ENCODE results near the gene KCNE2.

KCNE2 gene

GRCh38 chr21:34363733-34364132 is at the start of gene KCNE2:
Gene KCNE2, plus strand, starts transcription at chr21:34364006. Its CDS starts 6,473 bp downstream, at chr21:34370479.
- DNase-seq = no peak

- DNase-seq = no peak
These were observed 44.2 kb upstream of the KCNE2 start for GRCh38 chr21:34319585-34319984.

- no peak for DNase-seq
These were observed 43.8 kb upstream of the KCNE2 start for GRCh38 chr21:34320011-34320410.

- no peak for DNase-seq
These were observed 33.8 kb upstream of the KCNE2 start for GRCh38 chr21:34330055-34330454.

- no peak for DNase-seq
These were observed 32.1 kb upstream of the KCNE2 start for GRCh38 chr21:34331726-34332125.

- DNase-seq = no peak
These were observed 31.5 kb upstream of the KCNE2 start for GRCh38 chr21:34332347-34332746.

GRCh38 chr21:34333121-34333739 is 30.6 kb upstream of the KCNE2 start:
- no peak for DNase-seq

- no peak for DNase-seq
These were observed 28.5 kb upstream of the KCNE2 start for GRCh38 chr21:34335316-34335715.

GRCh38 chr21:34336245-34336644 is 27.6 kb upstream of the KCNE2 start:
- DNase-seq = no peak

GRCh38 chr21:34336756-34337391 is 26.9 kb upstream of the KCNE2 start:
- DNase-seq = no peak

- no peak for DNase-seq
These were observed 26.1 kb upstream of the KCNE2 start for GRCh38 chr21:34337741-34338140.

- DNase-seq = no peak
These were observed 25.6 kb upstream of the KCNE2 start for GRCh38 chr21:34338226-34338625.

GRCh38 chr21:34340061-34340460 is 23.7 kb upstream of the KCNE2 start:
- no peak for DNase-seq

GRCh38 chr21:34342476-34342875 is 21.3 kb upstream of the KCNE2 start:
- no peak for DNase-seq

- no peak for DNase-seq
These were observed 20.5 kb upstream of the KCNE2 start for GRCh38 chr21:34343347-34343746.

- no peak for DNase-seq
These were observed 19.9 kb upstream of the KCNE2 start for GRCh38 chr21:34343838-34344381.

GRCh38 chr21:34344584-34344983 is 19.2 kb upstream of the KCNE2 start:
- DNase-seq = no peak

- DNase-seq = no peak
These were observed 18.5 kb upstream of the KCNE2 start for GRCh38 chr21:34345091-34345871.

GRCh38 chr21:34345892-34346291 is 17.9 kb upstream of the KCNE2 start:
- no peak for DNase-seq

- DNase-seq = no peak
These were observed 14.8 kb upstream of the KCNE2 start for GRCh38 chr21:34348890-34349519.

- DNase-seq = peak; percentile 86
These were observed 12.0 kb upstream of the KCNE2 start for GRCh38 chr21:34351786-34352241.

- no peak for DNase-seq
These were observed 11.2 kb upstream of the KCNE2 start for GRCh38 chr21:34352556-34352955.

- no peak for DNase-seq
These were observed 10.6 kb upstream of the KCNE2 start for GRCh38 chr21:34353182-34353581.
